Measurements from ENCODE around the gene ZNF22. TPM values are rescaled to one million over a fixed set of nuclear protein-coding genes. Genes with fewer than 3 reads are reported as not detected.

ZNF22 gene
- total RNA-seq, 1 experiment from 2014 or later: 36.9 TPM

DNA sequence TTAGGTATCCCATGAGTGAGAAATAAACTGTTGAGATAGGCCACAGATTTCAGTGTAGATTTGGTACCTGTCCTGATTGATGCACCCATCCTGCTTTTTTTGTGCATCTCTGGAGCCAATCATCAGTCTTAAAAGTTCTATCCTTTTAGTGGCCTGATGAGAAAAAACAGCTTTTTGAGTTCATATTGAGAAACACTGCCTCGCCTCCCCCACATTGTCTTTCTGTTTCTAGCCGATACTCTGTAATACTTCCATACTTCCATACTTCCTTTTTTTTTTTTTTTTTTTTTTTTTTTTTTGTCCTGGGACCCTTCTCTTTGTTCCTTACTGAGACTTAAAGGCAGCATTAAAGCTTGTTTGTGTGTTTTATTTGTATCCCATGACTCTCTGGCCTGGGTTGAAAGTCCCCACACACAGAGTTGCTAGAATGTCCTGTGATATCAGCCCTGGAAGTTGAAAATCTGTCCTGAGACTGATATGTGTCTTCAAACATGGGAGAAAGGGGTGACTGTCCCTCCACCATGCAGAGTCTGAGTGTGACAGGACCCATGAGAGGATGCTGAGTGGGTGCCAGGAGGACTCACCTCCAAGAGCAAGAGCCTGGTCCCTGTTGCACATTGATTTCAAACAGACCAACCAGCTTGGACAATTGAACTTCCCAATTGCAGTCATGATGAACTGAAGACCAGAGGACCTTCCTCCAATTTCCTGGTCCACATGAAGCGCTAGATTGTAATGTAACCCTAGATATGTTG, 5.7 kb downstream of the ZNF22 start:
- no peak overlapping the region for H3T11ph ChIP-seq (ENCODE audit: low read length)
- no peak overlapping the region for H3K9ac ChIP-seq (ENCODE audit: extremely low read depth, insufficient read length, low read length)
- no peaks in the 10 kb centered on the region for H4K20me1 ChIP-seq (ENCODE audit: control insufficient read depth, insufficient read depth, insufficient read length)
- H3K36me3 Mint-ChIP-seq (ENCODE audit: insufficient read depth in 1 of 3, low read depth in 3 of 3): peaks cover 28 to 35% (median 29%) of the 10 kb centered on the region in 3 experiments
- no peaks in the 10 kb centered on the region for H3K4me1 ChIP-seq (ENCODE audit: insufficient read depth, low read length)
- peaks cover 2% of the 10 kb centered on the region for H3K23me2 ChIP-seq (ENCODE audit: insufficient read length, low read depth, low read length, poor library complexity, severe bottlenecking)
- peaks cover 12 to 17% of the 10 kb centered on the region in 2 experiments; a peak in 4 of 5 replicates for H3K9me3 Mint-ChIP-seq
- peaks cover 6 to 9% of the 10 kb centered on the region in 2 experiments; a peak in 3 of 4 replicates for H3K4me1 Mint-ChIP-seq
- no peak overlapping the region for H3K18ac ChIP-seq (ENCODE audit: insufficient read length, low read depth, low read length)
- H3K79me2 ChIP-seq (ENCODE audit: insufficient read depth, low read length): no peaks in the 10 kb centered on the region; the same call in 1 of the 2 replicates
- no peak overlapping the region for H4K91ac ChIP-seq (ENCODE audit: insufficient read length, low read depth, low read length)
- no peaks in the 10 kb centered on the region for H3K27me3 Mint-ChIP-seq (ENCODE audit: low read depth)
- no peak overlapping the region for H2AFZ ChIP-seq (ENCODE audit: low read length)
- no peaks in the 10 kb centered on the region for H3K27me3 ChIP-seq (ENCODE audit: insufficient read depth, low read length)
- no peak overlapping the region for H3K23ac ChIP-seq (ENCODE audit: insufficient read length, low read depth, low read length)
- H3K4ac ChIP-seq (ENCODE audit: low read depth, low read length): no peak overlapping the region
- no peak overlapping the region for H3K56ac ChIP-seq (ENCODE audit: insufficient read length, low read depth, low read length)
- TF ChIP-seq, protein P1, sequence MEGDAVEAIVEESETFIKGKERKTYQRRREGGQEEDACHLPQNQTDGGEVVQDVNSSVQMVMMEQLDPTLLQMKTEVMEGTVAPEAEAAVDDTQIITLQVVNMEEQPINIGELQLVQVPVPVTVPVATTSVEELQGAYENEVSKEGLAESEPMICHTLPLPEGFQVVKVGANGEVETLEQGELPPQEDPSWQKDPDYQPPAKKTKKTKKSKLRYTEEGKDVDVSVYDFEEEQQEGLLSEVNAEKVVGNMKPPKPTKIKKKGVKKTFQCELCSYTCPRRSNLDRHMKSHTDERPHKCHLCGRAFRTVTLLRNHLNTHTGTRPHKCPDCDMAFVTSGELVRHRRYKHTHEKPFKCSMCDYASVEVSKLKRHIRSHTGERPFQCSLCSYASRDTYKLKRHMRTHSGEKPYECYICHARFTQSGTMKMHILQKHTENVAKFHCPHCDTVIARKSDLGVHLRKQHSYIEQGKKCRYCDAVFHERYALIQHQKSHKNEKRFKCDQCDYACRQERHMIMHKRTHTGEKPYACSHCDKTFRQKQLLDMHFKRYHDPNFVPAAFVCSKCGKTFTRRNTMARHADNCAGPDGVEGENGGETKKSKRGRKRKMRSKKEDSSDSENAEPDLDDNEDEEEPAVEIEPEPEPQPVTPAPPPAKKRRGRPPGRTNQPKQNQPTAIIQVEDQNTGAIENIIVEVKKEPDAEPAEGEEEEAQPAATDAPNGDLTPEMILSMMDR (conservative IDR thresholded peaks at IDR 0.05): no peak
- no peak overlapping the region for H2BK15ac ChIP-seq (ENCODE audit: low read depth, low read length)
- H2BK5ac ChIP-seq (ENCODE audit: insufficient read length, low read length): no peak overlapping the region
- H2BK120ac ChIP-seq (ENCODE audit: low read depth, low read length, poor library complexity, severe bottlenecking): no peak overlapping the region
- no peak overlapping the region for H2BK12ac ChIP-seq (ENCODE audit: insufficient read length, low read depth, low read length)
- H4K5ac ChIP-seq (ENCODE audit: insufficient read length, low read depth, low read length): no peak overlapping the region
- no peaks in the 10 kb centered on the region for H3K9me3 ChIP-seq (ENCODE audit: control insufficient read depth, low read depth, low read length)
- H3K27ac Mint-ChIP-seq: no peak overlapping the region
- no CpG with 5 or more reads among the region's 3 CpGs for WGBS (ENCODE audit: extremely low coverage, insufficient read length, low lambda C conversion rate)
- H3K14ac ChIP-seq (ENCODE audit: insufficient read depth, low read length): no peak overlapping the region
- H3K4me2 ChIP-seq (ENCODE audit: insufficient read depth, insufficient read length, low read length): no peak overlapping the region
- H3K79me1 ChIP-seq (ENCODE audit: insufficient read depth, low read depth, low read length, poor library complexity, severe bottlenecking): peaks cover 2% of the 10 kb centered on the region
- no peak overlapping the region for H2BK20ac ChIP-seq (ENCODE audit: low read depth, low read length, poor library complexity, severe bottlenecking)
- no peak for DNase-seq
- no peak overlapping the region for H3K27ac ChIP-seq (ENCODE audit: insufficient read length, low read depth, low read length)
- no peak overlapping the region for H3K4me3 Mint-ChIP-seq
- H2AK5ac ChIP-seq (ENCODE audit: insufficient read length, low read length): no peak overlapping the region
- no peak overlapping the region for H4K8ac ChIP-seq (replicated peaks; ENCODE audit: insufficient read length, low read depth, low read length)

Measured in H9 (cell line).